Lung (tissue), 12 donors: ENCODE results near the gene ZBTB45. TPM values are rescaled to one million over a fixed set of nuclear protein-coding genes. Genes with fewer than 3 reads are reported as not detected.

ENCODE experiments used
- ATAC-seq: fragments of 200-7000 bp; cut with Tn5 transposase; one replicate; pipeline ENCODE4 v1.9.1; 2020; ENCODE audit warnings: moderate number of reproducible peaks; ENCODE audit not compliant: insufficient read depth, low FRiP score
- DNase-seq, 3 donors: peaks; one replicate each; pipeline ENCODE4 v3.0.0-alpha.2; 2013 to 2017
- H3K27ac ChIP-seq, 2 donors: one replicate each; pipeline ENCODE4 v1.5.1; 2013; ENCODE audit warnings: mild to moderate bottlenecking in 2 of 2, moderate library complexity in 2 of 2, control low read depth in 1 of 2, inconsistent platforms in 1 of 2, low read depth in 1 of 2, low read length in 1 of 2
- H3K27me3 ChIP-seq, 3 donors: one replicate each; pipeline ENCODE4 v1.5.1; 2013; ENCODE audit warnings: low read length in 2 of 3; ENCODE audit not compliant: control insufficient read depth in 3 of 3, insufficient read depth in 3 of 3
- H3K36me3 ChIP-seq, 4 donors: one replicate each; pipeline ENCODE4 v1.5.1; 2013; ENCODE audit warnings: low read length in 4 of 4, mild to moderate bottlenecking in 1 of 4, moderate library complexity in 1 of 4; ENCODE audit not compliant: control insufficient read depth in 4 of 4, insufficient read depth in 4 of 4
- H3K4me1 ChIP-seq, 5 donors: one replicate each; pipeline ENCODE4 v1.5.1; 2013; ENCODE audit warnings: low read length in 5 of 5, mild to moderate bottlenecking in 2 of 5, moderate library complexity in 1 of 5; ENCODE audit not compliant: control insufficient read depth in 5 of 5, insufficient read depth in 5 of 5
- H3K4me3 ChIP-seq: one replicate; pipeline ENCODE4 v1.5.1; 2013; ENCODE audit warnings: mild to moderate bottlenecking, control low read depth, moderate library complexity
- H3K9ac ChIP-seq, 2 donors: one replicate each; pipeline ENCODE4 v1.5.1; 2013; ENCODE audit warnings: low read length in 2 of 2, control low read depth in 1 of 2; ENCODE audit not compliant: insufficient read depth in 1 of 2
- H3K9me3 ChIP-seq, 4 donors: one replicate each; pipeline ENCODE4 v1.5.1; 2013; ENCODE audit warnings: low read length in 3 of 4, mild to moderate bottlenecking in 1 of 4, moderate library complexity in 1 of 4; ENCODE audit not compliant: control insufficient read depth in 4 of 4, insufficient read depth in 3 of 4
- WGBS, 2 donors: extraction: QIAGEN DNeasy Blood & Tissue Kit; methylation state at CpG; one replicate each; pipeline ENCODE4 v1.1.7; 2013; 5-methylcytosine and 5-hydroxymethylcytosine counted together
- polyA plus RNA-seq, 2 donors: library from polyadenylated mRNA; stranded (reverse); fragments of 200-250 nt; gene quantifications; one replicate each; pipeline ENCODE4 v1.2.1, GENCODE V29; 2013
- total RNA-seq, 2 donors: library from RNA; depleted of rRNA in 1 of 2; stranded (reverse); fragments of >200 nt in 1 of 2; gene quantifications; one replicate each; pipeline ENCODE4 v1.2.1, GENCODE V29; 2014 to 2021
- TF ChIP-seq, protein P1 (sequence below): IDR thresholded peaks from 2 replicates; pipeline ENCODE4 v1.5.1; 2012; ENCODE audit warnings: mild to moderate bottlenecking; ENCODE audit errors: control extremely low read depth, extremely low read depth
- donor health status: control.
- donor health status: control.
- donor health status: Bipolar disorder and iron deficiency.
- donor health status: healthy.
- donor health status: DM: yes; HTN: yes; CAD: no.

Gene ZBTB45
- total and polyA plus RNA-seq, 4 donors, result 6.0 to 20.2 (median 8.6) TPM

DNA sequence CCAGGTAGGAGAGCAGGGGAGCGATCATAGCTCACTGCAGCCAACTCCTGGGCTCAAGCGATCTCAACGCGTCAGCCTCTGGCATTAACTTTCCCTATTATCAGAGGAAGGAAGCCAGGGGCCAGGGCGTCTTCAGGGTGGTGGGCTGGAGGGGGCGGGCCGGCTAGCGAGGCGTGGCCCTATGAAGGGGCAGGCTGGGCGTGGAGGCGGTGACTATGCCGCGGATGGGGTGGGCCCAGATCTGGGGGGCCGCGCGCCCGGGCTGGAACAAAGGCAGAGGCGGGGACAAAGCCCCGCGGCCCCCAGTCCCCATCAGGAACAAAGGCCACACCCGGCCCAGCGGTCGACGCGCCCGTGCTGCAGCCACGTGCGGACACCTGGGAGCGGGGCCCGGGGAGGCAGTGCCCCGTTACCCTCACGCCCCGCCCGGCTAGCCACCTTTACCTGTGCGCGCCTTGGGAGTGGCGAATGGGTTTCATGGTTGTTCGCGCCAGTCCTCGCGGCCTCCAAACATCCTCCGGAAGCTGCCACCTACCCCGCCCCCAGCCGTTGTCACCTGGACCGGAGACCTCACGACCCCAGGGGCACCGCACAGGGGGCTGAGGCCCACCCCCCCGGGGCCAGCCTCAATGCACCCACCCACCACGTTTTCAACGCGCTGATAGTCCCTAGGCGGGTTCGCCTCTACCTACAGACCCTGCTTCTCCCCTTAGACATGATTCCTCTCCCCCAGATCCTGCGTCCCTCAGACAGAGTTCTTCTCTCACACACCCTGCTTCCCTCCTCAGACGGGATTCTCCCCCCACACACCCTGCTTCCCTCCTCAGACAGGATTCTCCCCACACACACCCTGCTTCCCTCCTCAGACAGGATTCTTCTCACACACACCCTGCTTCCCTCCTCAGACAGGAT is 18.9 kb upstream of the ZBTB45 start:
- no peaks in the 10 kb centered on the region for H3K36me3 ChIP-seq
- peaks cover 0 to 2% (median 0%) of the 10 kb centered on the region in 3 donors for H3K27me3 ChIP-seq
- TF ChIP-seq, protein P1, sequence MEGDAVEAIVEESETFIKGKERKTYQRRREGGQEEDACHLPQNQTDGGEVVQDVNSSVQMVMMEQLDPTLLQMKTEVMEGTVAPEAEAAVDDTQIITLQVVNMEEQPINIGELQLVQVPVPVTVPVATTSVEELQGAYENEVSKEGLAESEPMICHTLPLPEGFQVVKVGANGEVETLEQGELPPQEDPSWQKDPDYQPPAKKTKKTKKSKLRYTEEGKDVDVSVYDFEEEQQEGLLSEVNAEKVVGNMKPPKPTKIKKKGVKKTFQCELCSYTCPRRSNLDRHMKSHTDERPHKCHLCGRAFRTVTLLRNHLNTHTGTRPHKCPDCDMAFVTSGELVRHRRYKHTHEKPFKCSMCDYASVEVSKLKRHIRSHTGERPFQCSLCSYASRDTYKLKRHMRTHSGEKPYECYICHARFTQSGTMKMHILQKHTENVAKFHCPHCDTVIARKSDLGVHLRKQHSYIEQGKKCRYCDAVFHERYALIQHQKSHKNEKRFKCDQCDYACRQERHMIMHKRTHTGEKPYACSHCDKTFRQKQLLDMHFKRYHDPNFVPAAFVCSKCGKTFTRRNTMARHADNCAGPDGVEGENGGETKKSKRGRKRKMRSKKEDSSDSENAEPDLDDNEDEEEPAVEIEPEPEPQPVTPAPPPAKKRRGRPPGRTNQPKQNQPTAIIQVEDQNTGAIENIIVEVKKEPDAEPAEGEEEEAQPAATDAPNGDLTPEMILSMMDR, result no peak
- peak; percentile 92 to 94 (median 92) for DNase-seq
- H3K4me3 ChIP-seq, result peak overlapping the region; percentile 10
- H3K9me3 ChIP-seq, result no peaks in the 10 kb centered on the region
- no peak overlapping the region for H3K27ac ChIP-seq
- peak overlapping the region; percentile 65 to 84 for H3K9ac ChIP-seq
- peaks cover 0 to 6% (median 2%) of the 10 kb centered on the region in 5 donors for H3K4me1 ChIP-seq
- WGBS, 2 donors, result 2% methylated on average over 54 to 55 of the region's 55 CpGs
- ATAC-seq, result peak; percentile 62

DNA sequence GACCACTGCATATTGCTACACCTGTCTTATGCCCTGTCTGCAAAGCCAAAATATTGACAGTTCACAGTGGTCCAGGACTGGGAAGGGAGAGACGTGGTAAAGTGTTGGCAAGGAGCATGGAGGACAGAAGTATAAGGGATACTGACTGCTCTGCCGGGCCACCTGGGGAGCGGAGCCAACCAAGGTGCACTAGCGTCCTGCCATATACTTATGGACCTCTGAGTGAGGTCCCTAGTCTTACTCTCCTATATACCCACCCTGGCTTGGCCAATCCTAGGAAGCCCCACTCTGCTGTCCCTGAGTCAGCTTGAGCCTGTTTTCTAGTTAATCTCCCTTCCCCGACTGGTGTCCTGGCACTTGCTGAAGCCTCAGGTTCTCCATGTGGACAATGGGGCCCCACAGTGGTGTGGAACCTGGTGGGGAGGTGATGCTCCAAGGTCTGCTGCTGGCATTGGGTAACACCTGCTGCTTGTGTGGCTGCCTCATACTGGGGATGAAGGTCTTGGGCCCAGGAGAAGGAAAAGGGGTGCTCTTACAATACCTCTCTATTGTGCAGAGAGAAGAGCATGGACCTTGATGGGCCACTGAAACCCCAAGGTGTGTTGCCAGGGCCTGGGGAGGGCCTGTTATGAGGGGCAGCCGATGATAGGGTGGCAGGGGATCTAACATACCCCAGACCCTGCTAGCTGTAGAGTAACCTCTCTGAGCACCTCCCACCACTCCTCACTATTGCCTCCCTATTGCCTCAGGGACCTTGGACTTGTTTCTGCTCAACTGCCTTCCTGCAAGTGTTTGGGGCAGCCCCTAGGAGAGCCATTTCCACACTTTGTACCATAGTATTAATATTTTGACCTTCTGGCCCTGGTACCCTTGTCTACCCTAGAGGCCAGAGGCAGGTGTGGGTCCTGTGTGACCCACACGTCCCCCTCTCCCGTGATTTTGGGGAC is 17.5 kb upstream of the ZBTB45 start:
- Histone ChIP-seq H3K27me3 (no peaks in the 10 kb centered on the region), H3K4me1 (peaks cover 0 to 6% (median 2%) of the 10 kb centered on the region in 5 donors), H3K9ac (no peak overlapping the region), H3K36me3 (no peaks in the 10 kb centered on the region), H3K27ac (no peak overlapping the region), H3K4me3 (no peak overlapping the region), H3K9me3 (no peaks in the 10 kb centered on the region)
- WGBS, 2 donors, result 93 to 94% methylated on average over 8 of the region's 8 CpGs
- ATAC-seq (no peak), DNase-seq (no peak)
- TF ChIP-seq, protein P1, result no peak

DNA sequence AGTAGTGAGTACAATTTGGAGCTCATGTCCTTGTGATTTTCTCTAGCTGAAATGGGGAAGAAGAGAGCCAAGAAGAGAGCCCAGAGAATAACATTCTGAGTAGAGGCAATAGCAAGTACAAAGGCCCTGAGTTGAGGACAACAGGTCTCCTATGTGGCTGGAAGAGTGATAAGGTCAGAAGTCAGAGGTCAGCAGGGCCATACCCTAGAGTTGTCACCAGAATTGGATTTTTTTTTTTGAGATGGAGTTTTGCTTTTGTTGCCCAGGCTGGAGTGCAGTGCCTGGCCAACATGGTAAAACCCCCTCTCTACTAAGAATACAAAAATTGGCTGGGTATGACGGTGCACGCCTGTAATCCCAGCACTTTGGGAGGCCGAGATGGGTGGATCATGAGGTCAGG is 16.2 kb upstream of the ZBTB45 start:
- WGBS, 2 donors, result 93 to 98% methylated on average over 3 of the region's 3 CpGs
- Histone ChIP-seq H3K27me3 (no peaks in the 10 kb centered on the region), H3K9me3 (no peaks in the 10 kb centered on the region), H3K4me1 (peaks cover 0 to 6% (median 2%) of the 10 kb centered on the region in 5 donors), H3K36me3 (no peaks in the 10 kb centered on the region), H3K27ac (no peak overlapping the region), H3K4me3 (no peak overlapping the region), H3K9ac (no peak overlapping the region)
- TF ChIP-seq, protein P1, result no peak
- no peak for ATAC-seq
- no peak for DNase-seq
